Panc1 (cell line): ENCODE measurements around the gene KDM7A. TPM values are rescaled to one million over a fixed set of nuclear protein-coding genes. Genes with fewer than 3 reads are reported as not detected.

Experiments
- ATAC-seq: fragments of 200-7000 bp; cut with Tn5 transposase; 2 replicates; pipeline ENCODE4 v1.9.1; 2020; ENCODE audit warnings: mild to moderate bottlenecking, moderate library complexity
- BruUV-seq: library from RNA; stranded (reverse); fragments of 400-500 nt; replicated peaks from 2 replicates; lab custom pipeline; 2021; lab: Mats Ljungman, UMichigan
- CTCF ChIA-PET: fragments of 300-600 bp; sonication (Branson Sonifier 250); formaldehyde crosslinking; loops from one replicate; lab custom pipeline; 2022; ENCODE audit warnings: antibody characterized with exemption; lab: Charles Lee
- POLR2A ChIA-PET: fragments of 300-600 bp; sonication (Branson Sonifier 250); formaldehyde crosslinking; loops from one replicate; lab custom pipeline; 2022; ENCODE audit warnings: antibody characterized with exemption; lab: Charles Lee
- DNase-seq: peaks from one replicate; pipeline ENCODE4 v3.0.0-alpha.2; 2010; ENCODE audit warnings: low read depth, low spot score
- H3K27ac ChIP-seq: 2 replicates; pipeline ENCODE4 v1.5.1; 2011; ENCODE audit warnings: mild to moderate bottlenecking, low read length, inconsistent platforms
- H3K27me3 ChIP-seq: fragments of 200-500 bp; sonication (Bioruptor generic); 2 replicates; pipeline ENCODE4 v1.6.0; 2014; ENCODE audit warnings: low read length, inconsistent platforms; ENCODE audit not compliant: control insufficient read depth, insufficient read depth
- H3K36me3 ChIP-seq: fragments of 200-500 bp; sonication (Bioruptor generic); 2 replicates; pipeline ENCODE4 v1.5.1; 2014; ENCODE audit warnings: inconsistent platforms, mild to moderate bottlenecking, low read length, moderate library complexity; ENCODE audit not compliant: control insufficient read depth, insufficient read depth
- H3K4me1 ChIP-seq: 2 replicates; pipeline ENCODE4 v1.5.1; 2011; ENCODE audit warnings: inconsistent platforms, mild to moderate bottlenecking, low read length, moderate library complexity; ENCODE audit not compliant: control insufficient read depth, insufficient read depth
- H3K4me3 ChIP-seq, 2 experiments: 2 replicates each; pipeline ENCODE4 v1.5.1; 2011 to 2012; ENCODE audit warnings: low read depth in 2 of 2, low read length in 2 of 2, mild to moderate bottlenecking in 2 of 2, inconsistent platforms in 1 of 2, moderate library complexity in 1 of 2
- H3K9me3 ChIP-seq: fragments of 200-500 bp; sonication (Bioruptor generic); 2 replicates; pipeline ENCODE4 v1.5.1; 2014; ENCODE audit warnings: low read depth, mild to moderate bottlenecking, inconsistent platforms, low read length, moderate library complexity; ENCODE audit not compliant: control insufficient read depth, insufficient read depth
- CTCF ChIP-seq: fragments of 450-650 bp; IDR thresholded peaks from 2 replicates; pipeline ENCODE4 v1.5.1; 2017; ENCODE audit warnings: mild to moderate bottlenecking
- POLR2AphosphoS5 ChIP-seq: IDR thresholded peaks from 2 replicates; pipeline ENCODE4 v1.6.1; 2012; ENCODE audit warnings: mild to moderate bottlenecking, low read depth, low read length, moderate library complexity
- REST ChIP-seq, 2 experiments: IDR thresholded peaks; 2 replicates each; pipeline ENCODE4 v1.6.1; 2011 to 2012; ENCODE audit warnings: low read depth in 2 of 2, control low read depth in 1 of 2, low read length in 1 of 2, mild to moderate bottlenecking in 1 of 2, moderate library complexity in 1 of 2; ENCODE audit not compliant: insufficient read depth in 1 of 2
- SIN3A ChIP-seq: IDR thresholded peaks from 2 replicates; pipeline ENCODE4 v1.6.1; 2012; ENCODE audit warnings: low read depth, mild to moderate bottlenecking, low read length, moderate library complexity, borderline replicate concordance; ENCODE audit not compliant: insufficient read depth
- TCF7L2 ChIP-seq: IDR thresholded peaks from 2 replicates; pipeline ENCODE4 v1.6.1; 2011; ENCODE audit warnings: mild to moderate bottlenecking, low read depth, low read length, inconsistent platforms
- in situ Hi-C: cut with HindIII; loops from 2 replicates; pipeline ENCODE4 v1.10.0; 2016; ENCODE audit warnings: low sequenced_read_pairs, low pct_unique_long_range_greater_than_20kb
- intact Hi-C: fragments of 100-400 bp; cut with micrococcal nuclease; formaldehyde crosslinking; loops from one replicate; pipeline ENCODE4 v1.10.0; 2022; ENCODE audit not compliant: unreplicated experiment
- total RNA-seq: library from RNA; stranded (reverse); gene quantifications from one replicate; pipeline ENCODE4 v1.2.1, GENCODE V29; 2021; ENCODE audit not compliant: unreplicated experiment

The KDM7A gene
- total RNA-seq, 1 experiment from 2014 or later: 3.6 TPM

- POLR2A ChIA-PET: no interaction called here
- CTCF ChIA-PET: no interaction called here
- Histone ChIP-seq H3K36me3 (no peaks in the 10 kb centered on the region), H3K27ac (no peak overlapping the region), H3K4me3 (no peak overlapping the region), H3K9me3 (no peaks in the 10 kb centered on the region), H3K4me1 (no peaks in the 10 kb centered on the region), H3K27me3 (peaks cover 5% of the 10 kb centered on the region; the same call in 1 of the 2 replicates)
- intact Hi-C loops: no loop called here
- ATAC-seq: no peak
- no peak for TF ChIP-seq REST (IDR thresholded peaks at IDR 0.05; ENCODE audit: insufficient read depth in 1 of 2, low read depth in 2 of 2, low read length in 1 of 2)
- no peak for TF ChIP-seq POLR2AphosphoS5
- no peak for TF ChIP-seq TCF7L2
- no peak for TF ChIP-seq SIN3A
- no peak for TF ChIP-seq CTCF
- DNase-seq: no peak
- in situ Hi-C loops: no loop called here
- BruUV-seq: no TSS peak
Measured at GRCh38 chr7:140211698-140212097, 34.9 kb upstream of the KDM7A start.

- in situ Hi-C loops: no loop called here
- no peak for DNase-seq
- TF ChIP-seq SIN3A (no peak), CTCF (no peak), POLR2AphosphoS5 (no peak), REST (IDR thresholded peaks at IDR 0.05; ENCODE audit: insufficient read depth in 1 of 2, low read depth in 2 of 2, low read length in 1 of 2) (no peak)
- CTCF ChIA-PET: no interaction called here
- intact Hi-C loops: no loop called here
- POLR2A ChIA-PET: no interaction called here
- H3K4me3 ChIP-seq: no peak overlapping the region
- no peak for ATAC-seq
- H3K36me3 ChIP-seq: no peaks in the 10 kb centered on the region
- BruUV-seq: no TSS peak
- peaks cover 11% of the 10 kb centered on the region for H3K27me3 ChIP-seq
- H3K4me1 ChIP-seq: no peaks in the 10 kb centered on the region
- H3K27ac ChIP-seq: no peak overlapping the region
- no peaks in the 10 kb centered on the region for H3K9me3 ChIP-seq
Measured at GRCh38 chr7:140209866-140210609, 33.3 kb upstream of the KDM7A start.
